ENCODE results near the gene GOSR2.
"Not testable (repeated sequence)": the region's sequence is repeated elsewhere in the genome, so short reads cannot be mapped to it uniquely, and the experiment has no call there.

Gene GOSR2

DNA sequence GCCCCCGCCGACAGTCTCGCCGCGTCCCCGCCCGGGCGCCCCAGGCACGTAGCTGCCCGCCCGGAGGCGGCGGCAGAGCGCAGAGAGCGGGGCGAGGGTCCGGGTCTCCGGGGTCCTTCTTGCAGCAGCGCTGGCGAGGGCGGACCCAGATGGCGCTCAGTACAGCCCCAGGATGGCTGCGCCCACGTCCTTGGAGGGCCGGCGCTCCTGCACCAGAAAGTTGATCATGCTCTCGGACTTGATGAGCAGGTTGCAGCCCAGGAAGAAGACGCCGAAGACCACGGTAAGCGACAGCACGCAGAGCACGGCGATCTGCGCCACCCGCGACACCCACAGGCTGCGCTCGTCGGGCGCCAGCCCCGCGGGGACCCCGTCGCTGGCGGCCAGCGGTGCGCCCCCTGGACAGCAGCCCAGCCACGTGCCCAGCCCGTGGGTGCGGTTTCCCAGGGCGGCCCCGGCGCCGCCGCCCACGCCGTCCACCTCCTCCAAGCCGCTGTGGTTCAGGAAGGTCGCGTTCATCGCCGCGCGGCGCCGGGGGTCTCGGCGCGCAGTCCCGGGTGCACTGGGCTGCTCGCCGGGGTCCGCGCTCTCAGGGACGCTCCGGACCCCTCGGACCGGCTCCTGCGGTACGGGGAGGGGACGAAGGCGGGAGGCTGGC lies 55.7 kb downstream of the GOSR2 start:
- no peak for DNase-seq (ENCODE audit: low read depth, low spot score)
- H3K4me3 ChIP-seq (ENCODE audit: low read length), result peak overlapping the region; percentile 48

DNA sequence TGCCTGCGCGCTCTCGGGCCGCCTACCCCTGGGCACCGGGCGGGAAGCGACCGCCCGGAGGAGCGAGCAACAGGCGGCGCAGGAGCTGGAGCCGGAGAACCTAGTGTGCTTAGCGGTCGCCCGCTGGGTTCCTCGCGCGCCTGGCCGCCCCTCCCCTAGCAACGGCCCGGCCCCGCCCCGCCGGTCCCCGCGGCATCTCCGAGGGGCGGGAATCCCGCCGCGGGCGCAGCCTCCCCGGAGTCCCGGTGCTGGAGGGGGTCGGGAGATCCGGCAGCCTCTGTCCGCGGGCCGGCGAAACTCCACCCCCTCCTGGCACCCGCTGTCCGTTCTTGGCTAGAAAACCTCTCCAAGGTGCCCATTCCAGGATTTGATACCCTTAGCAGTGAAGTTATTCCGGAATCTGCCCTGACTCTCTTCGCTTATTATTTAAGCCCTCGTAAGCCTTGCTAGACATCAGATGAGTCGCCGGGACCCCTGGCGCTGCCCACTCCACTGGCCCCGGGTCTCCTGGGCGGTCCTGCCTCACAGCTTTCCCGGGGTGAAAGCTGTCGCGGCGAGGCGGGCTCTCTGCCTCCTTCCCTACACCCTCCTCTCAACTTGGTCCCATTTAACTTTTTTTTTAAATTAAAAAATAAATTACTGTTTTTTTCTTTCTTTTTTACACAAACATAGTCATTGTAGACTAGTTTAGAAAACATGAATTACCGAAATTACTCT lies 56.3 kb downstream of the GOSR2 start, which contains the start of gene RPRML:
Gene RPRML (minus strand): TSS at position 107 of the 717 bp plus-strand sequence. CDS start 246 bp downstream, outside the sequence.
- peak within 1 kb of the TSS; percentile 48 for H3K4me3 ChIP-seq (ENCODE audit: low read length)
- peak; percentile 22 for DNase-seq (ENCODE audit: low read depth, low spot score)

DNA sequence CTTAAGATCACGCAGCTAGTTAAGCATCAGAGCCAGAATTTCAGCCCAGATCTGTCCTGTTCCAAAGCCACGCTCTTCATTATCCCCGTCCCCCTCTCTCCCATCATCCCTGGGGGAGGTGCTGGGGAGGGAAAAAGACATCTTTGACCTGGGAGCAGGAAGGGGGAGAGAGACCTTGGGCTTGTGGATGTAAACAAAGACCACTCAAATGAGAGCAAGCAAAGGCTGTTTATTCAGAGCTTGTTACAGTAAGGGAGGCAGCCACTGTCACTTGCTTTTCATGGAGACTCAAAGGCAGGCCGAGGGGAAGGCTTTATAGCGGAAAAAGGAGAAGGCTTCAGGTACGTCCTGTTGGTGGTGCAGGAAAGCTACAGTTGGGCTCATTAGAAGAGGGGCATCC lies 59.6 kb downstream of the GOSR2 start:
- no peak for DNase-seq (ENCODE audit: low read depth, low spot score)
- H3K4me3 ChIP-seq (ENCODE audit: low read length), result no peak overlapping the region

DNA sequence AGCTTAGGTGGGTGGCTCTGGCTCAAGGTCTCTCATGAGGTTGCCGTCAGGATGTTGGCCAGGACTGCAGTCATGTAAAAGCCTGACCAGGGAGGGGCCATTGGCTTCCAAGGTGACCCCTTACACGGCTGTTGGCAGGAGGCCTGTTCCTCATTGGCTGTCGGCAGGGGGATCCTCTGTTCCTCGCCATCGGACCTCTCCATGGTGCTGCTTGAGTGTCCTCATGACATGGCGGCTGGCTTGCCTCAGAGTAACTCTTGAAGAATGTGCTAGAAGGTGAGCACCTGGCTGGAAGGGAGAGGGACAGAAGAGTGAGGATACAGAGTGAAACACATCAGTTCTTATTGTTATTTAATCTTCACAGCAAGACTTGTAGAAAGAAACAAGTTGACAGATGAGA lies 60.8 kb downstream of the GOSR2 start:
- no peak overlapping the region for H3K4me3 ChIP-seq (ENCODE audit: low read length)
- DNase-seq (ENCODE audit: low read depth, low spot score), result no peak

DNA sequence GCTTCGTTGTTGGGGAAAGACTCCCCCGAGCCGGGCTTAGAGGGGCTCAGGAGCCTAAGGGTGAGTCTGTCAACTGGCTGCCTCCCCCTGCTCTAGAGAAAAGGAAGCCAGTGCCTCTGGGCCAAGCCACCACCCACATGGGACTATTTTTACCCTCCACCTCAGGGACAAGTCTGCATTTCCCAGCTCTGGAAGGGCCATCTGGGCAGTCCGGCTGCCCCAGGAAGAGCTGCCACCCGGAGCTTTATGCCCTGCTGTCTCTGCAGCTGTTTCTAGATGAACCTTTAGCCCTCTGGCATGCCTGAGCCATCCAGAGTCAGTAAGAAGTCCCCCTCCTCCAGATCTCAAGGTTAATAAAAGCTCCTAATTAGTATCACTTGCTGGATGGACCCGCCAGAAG lies 61.4 kb downstream of the GOSR2 start:
- DNase-seq (ENCODE audit: low read depth, low spot score), result no peak

DNA sequence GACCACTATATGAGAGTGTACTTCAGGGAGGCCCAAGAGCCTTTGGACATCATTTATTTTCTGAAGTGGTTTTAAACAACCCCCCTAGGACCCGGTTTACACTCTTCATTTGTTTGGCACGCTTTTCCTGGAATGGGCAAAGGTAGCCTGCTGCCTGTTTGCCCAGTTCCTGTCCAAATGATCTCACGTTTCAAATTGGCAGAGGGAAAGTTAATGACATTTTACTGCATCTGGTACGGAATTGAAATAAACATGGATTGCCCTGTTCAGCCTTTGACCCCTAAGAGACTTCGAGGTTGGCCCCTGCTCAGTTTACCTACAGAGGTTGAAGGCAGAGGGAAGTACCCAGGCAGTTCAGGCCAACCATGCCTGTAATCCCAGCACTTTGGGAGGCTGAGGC lies 61.9 kb downstream of the GOSR2 start:
- DNase-seq (ENCODE audit: low read depth, low spot score), result no peak
- H3K4me3 ChIP-seq (ENCODE audit: low read length), result no peak overlapping the region

More for the DNA sequence above, 61.4 kb downstream of the GOSR2 start:
- H3K4me3 ChIP-seq (ENCODE audit: low read length), result no peak overlapping the region

DNA sequence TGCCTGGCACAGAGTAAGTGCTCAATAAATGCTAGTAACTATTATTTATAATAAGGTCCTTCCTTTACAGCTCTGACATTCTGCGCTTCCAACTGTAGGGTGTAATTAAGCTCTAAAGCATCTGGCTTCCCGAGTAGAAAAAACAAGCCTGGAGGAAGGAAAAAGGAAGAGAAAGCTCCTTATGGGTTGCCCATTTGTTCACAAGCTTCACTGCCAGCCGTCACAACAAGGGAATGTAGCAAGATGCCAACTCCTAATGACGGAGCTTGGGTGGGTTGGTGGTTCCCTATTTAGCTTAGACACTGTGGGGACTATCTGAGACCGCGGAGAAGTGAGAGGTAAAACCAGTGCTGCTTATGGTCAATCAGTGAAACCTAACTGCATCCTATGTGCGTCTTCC lies 63.4 kb downstream of the GOSR2 start:
- no peak for DNase-seq (ENCODE audit: low read depth, low spot score)
- no peak overlapping the region for H3K4me3 ChIP-seq (ENCODE audit: low read length)

DNA sequence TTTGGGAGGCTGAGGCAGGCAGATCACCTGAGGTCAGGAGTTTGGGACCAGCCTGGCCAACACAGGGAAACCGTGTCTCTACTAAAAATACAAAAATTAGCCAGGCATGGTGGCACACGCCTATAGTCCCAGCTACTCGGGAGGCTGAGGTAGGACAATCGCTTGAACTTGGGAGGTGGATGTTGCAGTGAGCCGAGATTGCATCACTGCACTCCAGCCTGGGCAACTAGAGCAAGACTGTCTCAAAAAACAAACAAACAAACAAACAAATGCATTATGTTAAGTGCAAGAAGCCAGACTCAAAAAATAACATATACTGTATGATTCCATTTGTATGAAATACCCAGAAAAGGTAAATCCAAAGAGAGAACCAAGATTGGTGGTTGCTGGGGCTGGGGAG lies 65.0 kb downstream of the GOSR2 start:
- not testable (repeated sequence) for DNase-seq (ENCODE audit: low read depth, low spot score); H3K4me3 ChIP-seq (ENCODE audit: low read length)

DNA sequence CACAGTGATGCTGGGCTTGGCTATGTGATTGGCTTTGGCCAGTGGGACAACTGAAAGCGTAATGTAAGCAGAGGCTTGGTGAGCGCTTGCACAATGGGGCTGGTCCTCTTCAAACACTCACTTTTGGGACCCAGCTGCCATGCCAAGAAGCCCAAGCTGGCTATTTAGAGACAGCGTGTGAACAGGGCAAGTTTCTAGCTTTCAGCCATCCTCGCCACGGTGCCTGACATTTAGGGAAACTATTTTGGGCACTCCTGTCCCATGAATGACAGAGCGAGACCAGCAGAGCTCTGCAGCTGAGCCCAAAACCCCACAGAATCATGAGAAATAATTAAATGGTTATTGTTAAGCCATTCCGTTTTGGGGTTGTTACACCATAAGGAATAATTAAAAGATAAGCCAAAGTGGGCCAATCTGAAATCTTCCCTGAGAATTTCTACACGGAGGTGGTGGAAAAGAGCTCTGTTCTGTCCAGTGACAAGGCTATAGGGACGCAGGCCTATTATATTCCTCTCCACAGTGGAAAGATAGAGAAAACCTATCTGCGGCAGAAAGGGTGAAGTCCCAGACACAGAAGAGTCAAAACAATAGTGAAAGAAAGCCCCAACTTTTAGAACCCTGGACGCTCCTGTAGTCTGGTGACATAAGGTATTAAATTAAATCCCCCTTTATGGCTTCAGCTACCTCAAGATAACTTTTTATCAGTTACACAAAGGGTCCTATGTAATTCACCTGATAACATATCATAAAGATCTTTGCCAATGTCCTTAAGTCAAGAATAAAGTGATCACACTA lies 66.9 kb downstream of the GOSR2 start:
- H3K4me3 ChIP-seq (ENCODE audit: low read length), result no peak overlapping the region
- no peak for DNase-seq (ENCODE audit: low read depth, low spot score)

DNA sequence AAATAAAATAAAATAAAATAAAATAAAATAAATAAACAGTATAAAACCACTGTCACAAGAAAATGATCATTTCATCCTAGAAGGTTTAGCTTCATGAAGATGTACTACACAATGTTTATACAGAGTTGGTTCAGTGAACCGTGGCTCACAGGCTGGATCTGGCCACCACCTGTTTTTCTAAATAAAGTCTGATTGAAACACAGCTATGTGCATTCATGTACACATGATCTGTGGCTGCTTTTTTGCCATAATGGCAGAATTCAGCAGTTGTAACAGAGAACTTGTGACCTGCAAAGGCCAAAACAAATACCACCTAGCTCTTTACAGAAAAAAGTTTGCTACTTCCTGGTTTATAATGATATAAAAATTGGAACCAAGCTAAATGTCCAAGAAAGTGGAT lies 68.7 kb downstream of the GOSR2 start:
- no peak overlapping the region for H3K4me3 ChIP-seq (ENCODE audit: low read length)
- no peak for DNase-seq (ENCODE audit: low read depth, low spot score)

All from Jurkat, Clone E6-1 (cell line).